Measurements from ENCODE around the gene KRTAP19-8.

DNA sequence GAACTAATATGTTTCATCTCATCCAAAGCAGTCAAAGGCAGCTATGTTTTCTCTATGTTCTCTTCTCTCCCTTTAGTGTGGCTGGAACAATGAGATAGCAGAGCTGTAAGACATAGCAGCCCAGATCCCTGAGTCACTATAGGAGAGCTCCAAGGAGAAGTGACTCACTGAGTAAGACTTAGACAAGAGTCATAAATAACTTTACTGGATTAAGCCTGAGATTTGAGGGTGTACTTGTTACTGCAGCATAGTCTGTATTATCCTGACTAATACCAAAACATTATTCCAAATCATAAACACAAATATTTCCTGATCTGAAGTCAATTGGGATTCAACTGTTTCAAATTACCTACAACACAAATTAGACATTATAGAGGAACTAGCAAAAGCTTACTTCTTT lies 3.9 kb downstream of the KRTAP19-8 start:
- TF ChIP-seq, protein P1, sequence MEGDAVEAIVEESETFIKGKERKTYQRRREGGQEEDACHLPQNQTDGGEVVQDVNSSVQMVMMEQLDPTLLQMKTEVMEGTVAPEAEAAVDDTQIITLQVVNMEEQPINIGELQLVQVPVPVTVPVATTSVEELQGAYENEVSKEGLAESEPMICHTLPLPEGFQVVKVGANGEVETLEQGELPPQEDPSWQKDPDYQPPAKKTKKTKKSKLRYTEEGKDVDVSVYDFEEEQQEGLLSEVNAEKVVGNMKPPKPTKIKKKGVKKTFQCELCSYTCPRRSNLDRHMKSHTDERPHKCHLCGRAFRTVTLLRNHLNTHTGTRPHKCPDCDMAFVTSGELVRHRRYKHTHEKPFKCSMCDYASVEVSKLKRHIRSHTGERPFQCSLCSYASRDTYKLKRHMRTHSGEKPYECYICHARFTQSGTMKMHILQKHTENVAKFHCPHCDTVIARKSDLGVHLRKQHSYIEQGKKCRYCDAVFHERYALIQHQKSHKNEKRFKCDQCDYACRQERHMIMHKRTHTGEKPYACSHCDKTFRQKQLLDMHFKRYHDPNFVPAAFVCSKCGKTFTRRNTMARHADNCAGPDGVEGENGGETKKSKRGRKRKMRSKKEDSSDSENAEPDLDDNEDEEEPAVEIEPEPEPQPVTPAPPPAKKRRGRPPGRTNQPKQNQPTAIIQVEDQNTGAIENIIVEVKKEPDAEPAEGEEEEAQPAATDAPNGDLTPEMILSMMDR (IDR thresholded peaks at IDR 0.05), result no peak
- TF ChIP-seq YY1 (IDR thresholded peaks at IDR 0.05; ENCODE audit: low read depth) (no peak), RFX5 (IDR thresholded peaks at IDR 0.05; ENCODE audit: low read length) (no peak), EP300 (IDR thresholded peaks at IDR 0.05; ENCODE audit: borderline replicate concordance in 1 of 2, low read depth in 1 of 2, low read length in 1 of 2) (no peak), MXI1 (IDR thresholded peaks at IDR 0.05; ENCODE audit: low read depth, low read length) (no peak), TEAD4 (IDR thresholded peaks at IDR 0.05; ENCODE audit: borderline replicate concordance, insufficient read depth) (no peak), JUND (IDR thresholded peaks at IDR 0.05) (no peak), SMC3 (IDR thresholded peaks at IDR 0.05; ENCODE audit: low read depth, low read length) (no peak), POLR2AphosphoS5 (IDR thresholded peaks at IDR 0.05; ENCODE audit: low read depth, low read length) (no peak), EZH2phosphoT487 (IDR thresholded peaks at IDR 0.05; ENCODE audit: borderline replicate concordance, low read depth) (no peak), ELF1 (IDR thresholded peaks at IDR 0.05) (no peak)
- TF ChIP-seq, protein P2, sequence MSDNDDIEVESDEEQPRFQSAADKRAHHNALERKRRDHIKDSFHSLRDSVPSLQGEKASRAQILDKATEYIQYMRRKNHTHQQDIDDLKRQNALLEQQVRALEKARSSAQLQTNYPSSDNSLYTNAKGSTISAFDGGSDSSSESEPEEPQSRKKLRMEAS (IDR thresholded peaks at IDR 0.05; ENCODE audit: low read depth), result no peak
- TF ChIP-seq, protein P3, sequence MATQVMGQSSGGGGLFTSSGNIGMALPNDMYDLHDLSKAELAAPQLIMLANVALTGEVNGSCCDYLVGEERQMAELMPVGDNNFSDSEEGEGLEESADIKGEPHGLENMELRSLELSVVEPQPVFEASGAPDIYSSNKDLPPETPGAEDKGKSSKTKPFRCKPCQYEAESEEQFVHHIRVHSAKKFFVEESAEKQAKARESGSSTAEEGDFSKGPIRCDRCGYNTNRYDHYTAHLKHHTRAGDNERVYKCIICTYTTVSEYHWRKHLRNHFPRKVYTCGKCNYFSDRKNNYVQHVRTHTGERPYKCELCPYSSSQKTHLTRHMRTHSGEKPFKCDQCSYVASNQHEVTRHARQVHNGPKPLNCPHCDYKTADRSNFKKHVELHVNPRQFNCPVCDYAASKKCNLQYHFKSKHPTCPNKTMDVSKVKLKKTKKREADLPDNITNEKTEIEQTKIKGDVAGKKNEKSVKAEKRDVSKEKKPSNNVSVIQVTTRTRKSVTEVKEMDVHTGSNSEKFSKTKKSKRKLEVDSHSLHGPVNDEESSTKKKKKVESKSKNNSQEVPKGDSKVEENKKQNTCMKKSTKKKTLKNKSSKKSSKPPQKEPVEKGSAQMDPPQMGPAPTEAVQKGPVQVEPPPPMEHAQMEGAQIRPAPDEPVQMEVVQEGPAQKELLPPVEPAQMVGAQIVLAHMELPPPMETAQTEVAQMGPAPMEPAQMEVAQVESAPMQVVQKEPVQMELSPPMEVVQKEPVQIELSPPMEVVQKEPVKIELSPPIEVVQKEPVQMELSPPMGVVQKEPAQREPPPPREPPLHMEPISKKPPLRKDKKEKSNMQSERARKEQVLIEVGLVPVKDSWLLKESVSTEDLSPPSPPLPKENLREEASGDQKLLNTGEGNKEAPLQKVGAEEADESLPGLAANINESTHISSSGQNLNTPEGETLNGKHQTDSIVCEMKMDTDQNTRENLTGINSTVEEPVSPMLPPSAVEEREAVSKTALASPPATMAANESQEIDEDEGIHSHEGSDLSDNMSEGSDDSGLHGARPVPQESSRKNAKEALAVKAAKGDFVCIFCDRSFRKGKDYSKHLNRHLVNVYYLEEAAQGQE (IDR thresholded peaks at IDR 0.05; ENCODE audit: low read depth, low read length), result no peak

Measured in SK-N-SH (cell line).